ENCODE data around the gene UBC. TPM values are rescaled to one million over a fixed set of nuclear protein-coding genes. Genes with fewer than 3 reads are reported as not detected.

UBC gene
- total RNA-seq, 1 experiment from 2014 or later = 1,259 TPM

GRCh38 chr12:124893792-124894516, 20.5 kb downstream of the UBC start (continued):
- TF ChIP-seq, protein P1, sequence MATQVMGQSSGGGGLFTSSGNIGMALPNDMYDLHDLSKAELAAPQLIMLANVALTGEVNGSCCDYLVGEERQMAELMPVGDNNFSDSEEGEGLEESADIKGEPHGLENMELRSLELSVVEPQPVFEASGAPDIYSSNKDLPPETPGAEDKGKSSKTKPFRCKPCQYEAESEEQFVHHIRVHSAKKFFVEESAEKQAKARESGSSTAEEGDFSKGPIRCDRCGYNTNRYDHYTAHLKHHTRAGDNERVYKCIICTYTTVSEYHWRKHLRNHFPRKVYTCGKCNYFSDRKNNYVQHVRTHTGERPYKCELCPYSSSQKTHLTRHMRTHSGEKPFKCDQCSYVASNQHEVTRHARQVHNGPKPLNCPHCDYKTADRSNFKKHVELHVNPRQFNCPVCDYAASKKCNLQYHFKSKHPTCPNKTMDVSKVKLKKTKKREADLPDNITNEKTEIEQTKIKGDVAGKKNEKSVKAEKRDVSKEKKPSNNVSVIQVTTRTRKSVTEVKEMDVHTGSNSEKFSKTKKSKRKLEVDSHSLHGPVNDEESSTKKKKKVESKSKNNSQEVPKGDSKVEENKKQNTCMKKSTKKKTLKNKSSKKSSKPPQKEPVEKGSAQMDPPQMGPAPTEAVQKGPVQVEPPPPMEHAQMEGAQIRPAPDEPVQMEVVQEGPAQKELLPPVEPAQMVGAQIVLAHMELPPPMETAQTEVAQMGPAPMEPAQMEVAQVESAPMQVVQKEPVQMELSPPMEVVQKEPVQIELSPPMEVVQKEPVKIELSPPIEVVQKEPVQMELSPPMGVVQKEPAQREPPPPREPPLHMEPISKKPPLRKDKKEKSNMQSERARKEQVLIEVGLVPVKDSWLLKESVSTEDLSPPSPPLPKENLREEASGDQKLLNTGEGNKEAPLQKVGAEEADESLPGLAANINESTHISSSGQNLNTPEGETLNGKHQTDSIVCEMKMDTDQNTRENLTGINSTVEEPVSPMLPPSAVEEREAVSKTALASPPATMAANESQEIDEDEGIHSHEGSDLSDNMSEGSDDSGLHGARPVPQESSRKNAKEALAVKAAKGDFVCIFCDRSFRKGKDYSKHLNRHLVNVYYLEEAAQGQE (IDR thresholded peaks at IDR 0.05; ENCODE audit: low read depth) = no peak
- TF ChIP-seq, protein P2, sequence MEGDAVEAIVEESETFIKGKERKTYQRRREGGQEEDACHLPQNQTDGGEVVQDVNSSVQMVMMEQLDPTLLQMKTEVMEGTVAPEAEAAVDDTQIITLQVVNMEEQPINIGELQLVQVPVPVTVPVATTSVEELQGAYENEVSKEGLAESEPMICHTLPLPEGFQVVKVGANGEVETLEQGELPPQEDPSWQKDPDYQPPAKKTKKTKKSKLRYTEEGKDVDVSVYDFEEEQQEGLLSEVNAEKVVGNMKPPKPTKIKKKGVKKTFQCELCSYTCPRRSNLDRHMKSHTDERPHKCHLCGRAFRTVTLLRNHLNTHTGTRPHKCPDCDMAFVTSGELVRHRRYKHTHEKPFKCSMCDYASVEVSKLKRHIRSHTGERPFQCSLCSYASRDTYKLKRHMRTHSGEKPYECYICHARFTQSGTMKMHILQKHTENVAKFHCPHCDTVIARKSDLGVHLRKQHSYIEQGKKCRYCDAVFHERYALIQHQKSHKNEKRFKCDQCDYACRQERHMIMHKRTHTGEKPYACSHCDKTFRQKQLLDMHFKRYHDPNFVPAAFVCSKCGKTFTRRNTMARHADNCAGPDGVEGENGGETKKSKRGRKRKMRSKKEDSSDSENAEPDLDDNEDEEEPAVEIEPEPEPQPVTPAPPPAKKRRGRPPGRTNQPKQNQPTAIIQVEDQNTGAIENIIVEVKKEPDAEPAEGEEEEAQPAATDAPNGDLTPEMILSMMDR (IDR thresholded peaks at IDR 0.05 in 2 of 3, conservative IDR thresholded peaks at IDR 0.05 in 1 of 3; ENCODE audit: borderline replicate concordance in 1 of 3, insufficient read depth in 1 of 3, low read depth in 2 of 3, low read length in 2 of 3) = no peak

DNA sequence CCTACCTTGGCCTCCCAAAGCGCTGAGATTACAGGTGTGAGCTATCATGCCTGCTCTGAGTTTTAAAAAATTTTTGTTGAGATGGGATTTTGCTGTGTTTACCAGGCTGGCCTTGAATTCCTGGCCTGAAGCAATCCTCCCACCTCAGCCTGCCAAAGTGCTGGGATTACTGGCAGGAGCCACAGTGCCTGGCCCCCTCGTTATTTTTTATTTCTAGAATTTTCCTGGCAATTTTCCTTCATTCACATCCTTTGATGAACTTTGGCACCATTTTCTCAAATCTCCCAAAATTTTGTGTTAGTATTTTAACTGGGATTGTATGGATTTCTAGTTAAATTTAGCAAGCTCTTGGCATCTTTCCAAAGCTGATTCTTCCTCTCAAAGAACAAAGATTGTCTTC, 26.2 kb downstream of the UBC start:
- TF ChIP-seq CBX3 (IDR thresholded peaks at IDR 0.05; ENCODE audit: low read depth) (no peak), EZH2phosphoT487 (IDR thresholded peaks at IDR 0.05; ENCODE audit: borderline replicate concordance) (no peak), SIN3A (IDR thresholded peaks at IDR 0.05; ENCODE audit: low read depth) (no peak), ELF1 (IDR thresholded peaks at IDR 0.05; ENCODE audit: borderline replicate concordance, low read depth) (no peak), JUND (IDR thresholded peaks at IDR 0.05) (no peak), RAD21 (IDR thresholded peaks at IDR 0.05; ENCODE audit: low read depth) (no peak), YY1 (IDR thresholded peaks at IDR 0.05; ENCODE audit: extremely low read depth, insufficient replicate concordance, low read depth, low read length) (no peak), FOSL1 (IDR thresholded peaks at IDR 0.05; ENCODE audit: low read depth) (no peak), SP1 (IDR thresholded peaks at IDR 0.05; ENCODE audit: low read depth) (no peak), EZH2 (IDR thresholded peaks at IDR 0.05) (no peak), EGR1 (IDR thresholded peaks at IDR 0.05; ENCODE audit: low read depth) (no peak), POLR2A (IDR thresholded peaks at IDR 0.05; ENCODE audit: borderline replicate concordance, extremely low read depth, insufficient read depth, insufficient read length) (no peak), CEBPB (IDR thresholded peaks at IDR 0.05; ENCODE audit: low read depth) (no peak)
- TF ChIP-seq, protein P3, sequence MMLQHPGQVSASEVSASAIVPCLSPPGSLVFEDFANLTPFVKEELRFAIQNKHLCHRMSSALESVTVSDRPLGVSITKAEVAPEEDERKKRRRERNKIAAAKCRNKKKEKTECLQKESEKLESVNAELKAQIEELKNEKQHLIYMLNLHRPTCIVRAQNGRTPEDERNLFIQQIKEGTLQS (IDR thresholded peaks at IDR 0.05) = no peak
- TF ChIP-seq, protein P4, sequence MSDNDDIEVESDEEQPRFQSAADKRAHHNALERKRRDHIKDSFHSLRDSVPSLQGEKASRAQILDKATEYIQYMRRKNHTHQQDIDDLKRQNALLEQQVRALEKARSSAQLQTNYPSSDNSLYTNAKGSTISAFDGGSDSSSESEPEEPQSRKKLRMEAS (IDR thresholded peaks at IDR 0.05) = no peak
- Histone ChIP-seq H3K79me2 (ENCODE audit: insufficient read depth, low read length) (no peaks in the 10 kb centered on the region), H4K20me1 (ENCODE audit: insufficient read depth) (no peaks in the 10 kb centered on the region), H3K4me1 (ENCODE audit: control insufficient read depth in 1 of 2, insufficient read depth in 2 of 2, low read length in 2 of 2) (peaks cover 0 to 11% of the 10 kb centered on the region in 2 experiments; a peak in 2 of 4 replicates), H3K4me3 (replicated peaks in 1 of 2; ENCODE audit: low read depth in 1 of 2, low read length in 2 of 2) (no peak overlapping the region), H3K9me3 (ENCODE audit: control insufficient read depth in 1 of 2, insufficient read depth in 1 of 2, low read depth in 1 of 2, low read length in 2 of 2) (peaks cover 0 to 3% of the 10 kb centered on the region in 2 experiments; a peak in 1 of 4 replicates), H2AFZ (ENCODE audit: low read depth, low read length, poor library complexity, severe bottlenecking) (no peak overlapping the region), H3K36me3 (ENCODE audit: control insufficient read depth in 1 of 2, insufficient read depth in 2 of 2, low read length in 2 of 2) (no peaks in the 10 kb centered on the region), H3K9ac (ENCODE audit: low read length) (no peak overlapping the region), H3K27me3 (ENCODE audit: insufficient read depth, low read length) (no peaks in the 10 kb centered on the region), H3K4me2 (ENCODE audit: low read length) (no peak overlapping the region), H3K27ac (ENCODE audit: low read depth, low read length) (no peak overlapping the region), H3K9me2 (ENCODE audit: insufficient read depth) (no peaks in the 10 kb centered on the region)
- intact Hi-C loops (cut with micrococcal nuclease) = no loop called here
- RAD21 ChIA-PET (ENCODE audit: low non-redundant PET in 1 of 2, low total read pairs in 2 of 2, uncharacterized antibody in 2 of 2, unreplicated experiment in 2 of 2) = interaction anchor here in 1 of 2 experiments (0.6 kb wide), 1 partner anchor 8 kb away, joined by 3 read pairs; no protein-coding TSS in a partner anchor
- DNase-seq (ENCODE audit: low read depth, low spot score) (no peak), ATAC-seq (no peak)
- POLR2A ChIA-PET = no interaction called here
- CTCF ChIA-PET = no interaction called here
- no TSS peak for BruUV-seq (replicated peaks)
